Endothelial cell of umbilical vein (primary cell): Measurements from ENCODE around the gene GPSM1. TPM values are rescaled to one million over a fixed set of nuclear protein-coding genes. Genes with fewer than 3 reads are reported as not detected.

Experiments
- BruUV-seq: library from RNA; stranded (reverse); fragments of 400-500 nt; replicated peaks from 2 replicates; lab custom pipeline; 2021; lab: Mats Ljungman, UMichigan
- CTCF ChIA-PET: fragments of 300-600, 350-600 bp; sonication (Branson Sonifier 250); formaldehyde crosslinking; loops from one replicate; lab custom pipeline; 2021; ENCODE audit warnings: antibody characterized with exemption, inconsistent platforms; lab: Charles Lee
- POLR2A ChIA-PET: fragments of 300-600, 350-600 bp; sonication (Branson Sonifier 250); formaldehyde crosslinking; loops from one replicate; lab custom pipeline; 2021; ENCODE audit warnings: antibody characterized with exemption, inconsistent platforms; lab: Charles Lee
- DNase-seq: peaks from one replicate; pipeline ENCODE4 v3.0.0-alpha.2; 2011; ENCODE audit warnings: low read depth, low spot score
- FAIRE-seq: peaks from 2 replicates; lab custom pipeline; 2011; peaks lifted over from hg19 to GRCh38; lab: Jason Lieb, UNC
- H2AFZ ChIP-seq: 2 replicates; pipeline ENCODE4 v1.6.0; 2012; ENCODE audit warnings: low read depth, low read length, control low read depth, inconsistent platforms
- H3K27ac ChIP-seq: 2 replicates; pipeline ENCODE4 v1.5.1; 2011; ENCODE audit warnings: low read depth, mild to moderate bottlenecking, control low read depth, low read length, moderate library complexity; ENCODE audit not compliant: insufficient read depth
- H3K27me3 ChIP-seq, 2 experiments: 2 replicates each; pipeline versions ENCODE4 v1.6.0 to v1.6.1; 2011; ENCODE audit warnings: low read length in 2 of 2, mixed read lengths in 1 of 2; ENCODE audit not compliant: control insufficient read depth in 2 of 2, insufficient read depth in 2 of 2
- H3K36me3 ChIP-seq, 2 experiments: 2 replicates in 1 of 2; 3 replicates in 1 of 2; pipeline ENCODE4 v1.5.1; 2011; ENCODE audit warnings: low read length in 2 of 2, mild to moderate bottlenecking in 1 of 2, moderate library complexity in 1 of 2; ENCODE audit not compliant: control insufficient read depth in 2 of 2, insufficient read depth in 2 of 2; ENCODE audit errors: extremely low read depth in 1 of 2
- H3K4me1 ChIP-seq: 3 replicates; pipeline ENCODE4 v1.5.1; 2011; ENCODE audit warnings: mild to moderate bottlenecking, low read length; ENCODE audit not compliant: control insufficient read depth, insufficient read depth; ENCODE audit errors: extremely low read depth
- H3K4me2 ChIP-seq: 2 replicates; pipeline ENCODE4 v1.6.1; 2011; ENCODE audit warnings: low read length, control low read depth, mixed read lengths; ENCODE audit not compliant: insufficient read depth
- H3K4me3 ChIP-seq, 3 experiments: fragments of 200-600 bp in 1 of 3; sonication (generic), shearing (Covaris generic) in 1 of 3; replicated peaks in 1 of 3; 2 replicates each; pipeline ENCODE4 v1.5.1; 2011 to 2016; ENCODE audit warnings: control low read depth in 3 of 3, low read length in 3 of 3, mild to moderate bottlenecking in 2 of 3, inconsistent platforms in 1 of 3, low read depth in 1 of 3, moderate library complexity in 1 of 3; ENCODE audit not compliant: insufficient read depth in 1 of 3
- H3K79me2 ChIP-seq: 2 replicates; pipeline ENCODE4 v1.6.0; 2012; ENCODE audit warnings: low read length, inconsistent platforms; ENCODE audit not compliant: control insufficient read depth, insufficient read depth
- H3K9ac ChIP-seq: replicated peaks from 2 replicates; pipeline ENCODE3; 2011; ENCODE audit warnings: low read length, control low read depth; ENCODE audit not compliant: insufficient read depth; ENCODE audit errors: extremely low read depth
- H3K9me1 ChIP-seq: replicated peaks from 3 replicates; pipeline ENCODE4 v1.6.0; 2011; ENCODE audit warnings: mild to moderate bottlenecking, low read length; ENCODE audit not compliant: control insufficient read depth, insufficient read depth; ENCODE audit errors: extremely low read depth
- H3K9me3 ChIP-seq: replicated peaks from 2 replicates; pipeline ENCODE4 v1.5.1; 2012; ENCODE audit warnings: low read length, inconsistent platforms; ENCODE audit not compliant: control insufficient read depth, insufficient read depth
- H4K20me1 ChIP-seq: replicated peaks from 2 replicates; pipeline ENCODE3; 2011; ENCODE audit warnings: mild to moderate bottlenecking, low read length; ENCODE audit not compliant: control insufficient read depth, insufficient read depth; ENCODE audit errors: extremely low read depth
- CTCF ChIP-seq, 2 donors: IDR thresholded peaks; 1 replicate in 1 of 2; 2 replicates in 1 of 2; pipeline ENCODE4 v1.5.1; 2011; ENCODE audit warnings: low read length in 2 of 2, mild to moderate bottlenecking in 2 of 2, moderate library complexity in 2 of 2, control low read depth in 1 of 2, inconsistent platforms in 1 of 2, low read depth in 1 of 2; ENCODE audit not compliant: insufficient read depth in 1 of 2; ENCODE audit errors: extremely low read depth in 1 of 2
- EZH2 ChIP-seq: IDR thresholded peaks from 2 replicates; pipeline ENCODE4 v1.6.1; 2012; ENCODE audit warnings: borderline replicate concordance, low read depth, mild to moderate bottlenecking, moderate library complexity, low read length, inconsistent platforms; ENCODE audit not compliant: severe bottlenecking
- GATA2 ChIP-seq: IDR thresholded peaks from 2 replicates; pipeline ENCODE4 v1.7.0; 2011; ENCODE audit warnings: low read depth, mild to moderate bottlenecking, moderate library complexity, mixed read lengths, low read length; ENCODE audit not compliant: insufficient read length, insufficient read depth
- JUN ChIP-seq: IDR thresholded peaks from 2 replicates; pipeline ENCODE4 v1.6.1; 2011; ENCODE audit warnings: borderline replicate concordance, low read depth; ENCODE audit not compliant: insufficient read length, insufficient read depth
- MYC ChIP-seq: IDR thresholded peaks from one replicate; pipeline ENCODE4 v1.6.1; 2011; ENCODE audit warnings: mild to moderate bottlenecking, low read depth, low read length
- POLR2A ChIP-seq: IDR thresholded peaks from 2 replicates; pipeline ENCODE4 v1.6.1; 2012; ENCODE audit warnings: low read depth, mild to moderate bottlenecking, control low read depth, low read length
- dilution Hi-C: fragments of 300-500 bp; cut with MboI; formaldehyde crosslinking; loops from one replicate; pipeline ENCODE4 v1.15.0; 2019; ENCODE audit warnings: low sequenced_read_pairs; ENCODE audit not compliant: extremely low pct_ligation_motif_present
- intact Hi-C: fragments of 100-400 bp; cut with micrococcal nuclease; formaldehyde crosslinking; loops from one replicate; pipeline ENCODE4 v1.10.0; 2022
- polyA plus RNA-seq, 4 experiments: library from polyadenylated mRNA; depleted of rRNA in 3 of 4; stranded (reverse) in 3 of 4; unstranded in 1 of 4; fragments of >200 nt; gene quantifications; 2 replicates each; pipeline versions ENCODE4 v1.2.1 to v1.2.3, GENCODE V29; 2011 to 2012; ENCODE audit warnings: missing spikeins in 1 of 4
- total RNA-seq: library from RNA; stranded (reverse); gene quantifications from 2 replicates; pipeline ENCODE4 v1.2.3, GENCODE V29; 2021
- TF ChIP-seq, protein P1 (sequence below): IDR thresholded peaks from 2 replicates; pipeline ENCODE4 v1.6.1; 2011; ENCODE audit not compliant: insufficient read depth, insufficient read length

GPSM1 gene
- total and polyA plus RNA-seq, 2 donors (not counting 3 experiments of a cell fraction or from before 2014, with no cell fraction given), result 34.6 to 47.1 TPM

DNA sequence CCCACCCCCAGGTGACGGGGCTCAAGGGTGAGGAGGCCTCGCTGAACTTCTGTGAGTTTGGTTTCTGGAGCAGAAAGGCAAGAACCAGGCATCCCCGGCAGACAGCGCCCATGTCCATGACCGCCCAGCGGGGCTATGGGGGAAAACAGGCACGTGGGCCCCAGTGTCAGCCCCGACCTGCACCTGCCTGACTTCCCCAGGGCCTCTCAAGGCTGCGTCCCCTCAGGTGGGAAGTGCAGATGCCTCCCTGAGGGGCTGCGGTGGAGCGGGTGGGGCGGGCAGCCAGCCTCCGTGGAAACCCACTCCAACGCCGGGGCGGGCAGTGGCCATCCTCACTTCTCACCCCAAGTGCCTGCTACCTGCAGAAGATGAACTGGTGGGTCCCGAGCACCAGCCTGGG, 53.0 kb downstream of the GPSM1 start:
- intact Hi-C loops, result no loop called here
- Histone ChIP-seq H3K9me3 (no peaks in the 10 kb centered on the region), H3K27me3 (no peaks in the 10 kb centered on the region), H3K4me1 (no peaks in the 10 kb centered on the region), H3K4me3 (no peak overlapping the region), H3K9me1 (no peaks in the 10 kb centered on the region), H3K79me2 (no peaks in the 10 kb centered on the region), H3K4me2 (no peak overlapping the region), H3K27ac (no peak overlapping the region), H3K36me3 (peaks cover 4 to 51% of the 10 kb centered on the region in 2 experiments), H4K20me1 (no peaks in the 10 kb centered on the region), H3K9ac (no peak overlapping the region), H2AFZ (no peak overlapping the region)
- no peak for DNase-seq
- dilution Hi-C loops, result no loop called here
- BruUV-seq, result no TSS peak
- CTCF ChIA-PET, result no interaction called here
- TF ChIP-seq, protein P1, sequence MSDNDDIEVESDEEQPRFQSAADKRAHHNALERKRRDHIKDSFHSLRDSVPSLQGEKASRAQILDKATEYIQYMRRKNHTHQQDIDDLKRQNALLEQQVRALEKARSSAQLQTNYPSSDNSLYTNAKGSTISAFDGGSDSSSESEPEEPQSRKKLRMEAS, result no peak
- no peak for TF ChIP-seq MYC
- TF ChIP-seq GATA2, result no peak
- FAIRE-seq, result no peak
- POLR2A ChIA-PET, result no interaction called here

DNA sequence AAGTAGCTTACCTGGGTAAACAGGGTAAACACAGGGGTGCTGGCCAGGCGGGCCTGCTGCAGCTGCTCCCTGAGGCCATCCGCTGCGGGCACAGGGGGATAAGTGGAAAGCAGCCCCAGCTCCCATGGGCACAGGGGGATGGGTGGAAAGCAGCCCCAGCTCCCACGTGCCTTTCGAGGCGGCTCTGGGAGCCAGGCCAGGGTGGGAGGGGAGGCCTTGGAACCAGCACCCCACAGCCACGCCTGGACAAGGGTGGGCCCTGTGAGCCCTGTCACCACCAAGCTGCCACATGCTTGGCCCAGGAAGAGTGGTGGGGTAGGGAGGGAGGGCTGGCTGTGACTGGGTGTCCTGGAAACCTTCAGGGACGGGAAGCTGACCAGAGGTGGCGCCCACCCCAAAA, 54.0 kb downstream of the GPSM1 start:
- Histone ChIP-seq H3K36me3 (peaks cover 4 to 56% of the 10 kb centered on the region in 2 experiments), H2AFZ (no peak overlapping the region), H3K9me3 (no peaks in the 10 kb centered on the region), H3K4me2 (no peak overlapping the region), H3K79me2 (no peaks in the 10 kb centered on the region), H3K4me1 (no peaks in the 10 kb centered on the region), H3K4me3 (no peak overlapping the region), H3K9ac (no peak overlapping the region), H4K20me1 (no peaks in the 10 kb centered on the region), H3K27me3 (no peaks in the 10 kb centered on the region), H3K27ac (no peak overlapping the region), H3K9me1 (no peaks in the 10 kb centered on the region)
- no TSS peak for BruUV-seq
- FAIRE-seq (no peak), DNase-seq (no peak)
- POLR2A ChIA-PET, result no interaction called here
- dilution Hi-C loops (no loop called here), intact Hi-C loops (no loop called here)
- TF ChIP-seq EZH2 (no peak), CTCF (IDR thresholded peaks at IDR 0.05; ENCODE audit: extremely low read depth in 1 of 2, insufficient read depth in 1 of 2, low read depth in 1 of 2, low read length in 2 of 2) (no peak), JUN (no peak), POLR2A (no peak)
- TF ChIP-seq, protein P1, result no peak
- CTCF ChIA-PET, result no interaction called here
